ENCODE data around the gene PLCG1.
A peak's percentile ranks its signal among the peaks of the same experiment; 100 is the strongest.

Gene PLCG1

DNA sequence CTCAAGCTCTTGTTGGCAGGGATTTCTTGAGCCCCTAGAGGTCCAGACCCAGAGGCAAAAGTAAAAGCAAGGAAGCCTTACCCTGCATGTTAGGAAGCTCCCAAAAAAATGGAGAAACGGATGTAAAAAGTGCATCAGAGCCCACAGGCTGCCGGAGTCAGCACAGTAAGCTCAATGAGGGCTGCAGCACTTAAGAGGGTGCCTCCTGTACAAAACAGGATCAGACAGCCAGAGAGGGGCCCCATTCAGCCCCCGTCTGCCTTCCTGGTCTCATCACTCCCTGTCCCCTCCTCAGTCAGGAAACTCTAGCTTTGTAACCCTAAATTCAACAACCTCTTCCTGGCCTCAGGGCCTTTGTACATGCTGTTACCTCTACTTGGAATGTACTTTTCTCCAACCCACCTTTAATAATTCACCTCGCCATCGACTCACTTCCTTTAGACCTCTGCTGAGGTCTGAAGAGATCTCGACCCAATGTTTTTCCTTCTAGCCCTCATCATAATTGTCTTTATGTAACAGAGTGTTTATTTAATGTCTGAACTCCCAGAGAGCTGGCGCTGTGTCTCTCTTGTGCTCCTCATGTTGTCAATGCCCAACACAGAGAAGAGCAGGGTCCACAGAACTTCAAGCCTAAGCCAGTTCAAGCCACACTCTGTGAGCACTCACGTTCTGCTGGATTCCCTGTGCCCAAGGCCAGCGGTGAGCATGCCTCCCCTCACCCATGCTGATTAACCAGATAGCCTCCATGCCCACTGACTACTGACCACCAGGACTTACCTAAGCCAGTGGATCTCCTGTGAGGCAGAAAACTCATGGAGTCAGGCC lies 2.8 kb upstream of the PLCG1 start:
- H3K27me3 ChIP-seq (ENCODE audit: control insufficient read depth, low read length) = no peaks in the 10 kb centered on the region
- TF ChIP-seq, protein P1, sequence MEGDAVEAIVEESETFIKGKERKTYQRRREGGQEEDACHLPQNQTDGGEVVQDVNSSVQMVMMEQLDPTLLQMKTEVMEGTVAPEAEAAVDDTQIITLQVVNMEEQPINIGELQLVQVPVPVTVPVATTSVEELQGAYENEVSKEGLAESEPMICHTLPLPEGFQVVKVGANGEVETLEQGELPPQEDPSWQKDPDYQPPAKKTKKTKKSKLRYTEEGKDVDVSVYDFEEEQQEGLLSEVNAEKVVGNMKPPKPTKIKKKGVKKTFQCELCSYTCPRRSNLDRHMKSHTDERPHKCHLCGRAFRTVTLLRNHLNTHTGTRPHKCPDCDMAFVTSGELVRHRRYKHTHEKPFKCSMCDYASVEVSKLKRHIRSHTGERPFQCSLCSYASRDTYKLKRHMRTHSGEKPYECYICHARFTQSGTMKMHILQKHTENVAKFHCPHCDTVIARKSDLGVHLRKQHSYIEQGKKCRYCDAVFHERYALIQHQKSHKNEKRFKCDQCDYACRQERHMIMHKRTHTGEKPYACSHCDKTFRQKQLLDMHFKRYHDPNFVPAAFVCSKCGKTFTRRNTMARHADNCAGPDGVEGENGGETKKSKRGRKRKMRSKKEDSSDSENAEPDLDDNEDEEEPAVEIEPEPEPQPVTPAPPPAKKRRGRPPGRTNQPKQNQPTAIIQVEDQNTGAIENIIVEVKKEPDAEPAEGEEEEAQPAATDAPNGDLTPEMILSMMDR (IDR thresholded peaks at IDR 0.05; ENCODE audit: low read depth, low read length, poor library complexity, severe bottlenecking) = no peak
- no peak overlapping the region for H3K4me2 ChIP-seq (ENCODE audit: low read length)
- peaks cover 25% of the 10 kb centered on the region for H3F3A ChIP-seq (ENCODE audit: control insufficient read depth, insufficient read depth)
- H3K36me3 ChIP-seq (ENCODE audit: control insufficient read depth, low read length) = peaks cover 13% of the 10 kb centered on the region
- H4K20me1 ChIP-seq (ENCODE audit: control insufficient read depth, insufficient read depth, low read depth, low read length) = 0 out of 2 replicates have a peak, but pooled peaks cover 4% of the 10 kb centered on the region
- no peaks in the 10 kb centered on the region for H3K9me2 ChIP-seq (replicated peaks; ENCODE audit: control insufficient read depth, low read length)
- no peak overlapping the region for H3K4me3 ChIP-seq (ENCODE audit: low read length)
- H3K9me3 ChIP-seq (ENCODE audit: control insufficient read depth, insufficient read depth, low read length) = no peaks in the 10 kb centered on the region
- H3K79me2 ChIP-seq (ENCODE audit: control insufficient read depth, low read length) = peaks cover 22% of the 10 kb centered on the region
- H3K4me1 ChIP-seq (ENCODE audit: control insufficient read depth, low read length) = peaks cover 31% of the 10 kb centered on the region
- no peak overlapping the region for H3K27ac ChIP-seq (ENCODE audit: low read depth, low read length)

DNA sequence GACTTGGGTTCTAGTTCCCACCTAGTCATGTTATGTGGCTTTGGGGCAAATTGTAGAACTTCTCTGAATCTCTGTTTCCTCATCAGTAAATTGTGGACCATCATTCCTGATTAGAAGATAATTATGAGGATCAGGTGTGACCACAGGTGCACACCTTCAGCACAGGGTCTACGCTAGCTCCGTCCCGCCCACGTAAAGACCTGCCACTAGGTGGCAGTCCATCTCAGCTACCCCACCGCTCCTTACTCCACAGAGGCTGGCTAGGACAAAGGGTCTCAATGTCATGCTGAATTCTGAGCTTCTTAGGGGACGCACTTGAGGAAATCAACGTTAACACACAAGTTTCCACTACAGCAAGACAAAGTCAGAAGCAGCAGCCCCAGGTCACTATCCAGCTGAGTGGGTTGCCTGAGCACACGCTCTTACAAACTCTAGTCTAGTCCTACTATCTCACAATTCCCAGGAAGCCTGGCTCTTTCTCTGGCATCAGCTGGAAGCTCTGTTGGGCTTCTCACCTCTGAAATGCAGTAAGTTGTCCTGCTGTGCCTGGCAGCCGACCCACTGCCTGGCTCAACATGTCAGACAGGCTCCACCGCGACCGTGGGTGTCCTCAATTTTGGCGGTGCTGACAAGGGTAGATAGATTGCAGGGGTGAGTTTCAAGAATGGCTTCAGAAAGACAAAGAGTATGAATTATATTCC lies 2.0 kb upstream of the PLCG1 start:
- Histone ChIP-seq H3K27me3 (ENCODE audit: control insufficient read depth, low read length) (no peaks in the 10 kb centered on the region), H3K4me3 (ENCODE audit: low read length) (no peak overlapping the region), H3K9me3 (ENCODE audit: control insufficient read depth, insufficient read depth, low read length) (no peaks in the 10 kb centered on the region), H3K9me2 (replicated peaks; ENCODE audit: control insufficient read depth, low read length) (no peaks in the 10 kb centered on the region), H3F3A (ENCODE audit: control insufficient read depth, insufficient read depth) (peaks cover 21% of the 10 kb centered on the region), H3K79me2 (ENCODE audit: control insufficient read depth, low read length) (peaks cover 29% of the 10 kb centered on the region), H3K4me2 (ENCODE audit: low read length) (no peak overlapping the region), H3K27ac (ENCODE audit: low read depth, low read length) (no peak overlapping the region), H3K36me3 (ENCODE audit: control insufficient read depth, low read length) (peaks cover 18% of the 10 kb centered on the region), H4K20me1 (ENCODE audit: control insufficient read depth, insufficient read depth, low read depth, low read length) (peaks cover 4% of the 10 kb centered on the region; the same call in 1 of the 2 replicates), H3K4me1 (ENCODE audit: control insufficient read depth, low read length) (peaks cover 38% of the 10 kb centered on the region)
- TF ChIP-seq EZH2phosphoT487 (IDR thresholded peaks at IDR 0.05; ENCODE audit: borderline replicate concordance, low read length) = no peak
- TF ChIP-seq, protein P1 (IDR thresholded peaks at IDR 0.05; ENCODE audit: low read depth, low read length, poor library complexity, severe bottlenecking) = peak; percentile 99

DNA sequence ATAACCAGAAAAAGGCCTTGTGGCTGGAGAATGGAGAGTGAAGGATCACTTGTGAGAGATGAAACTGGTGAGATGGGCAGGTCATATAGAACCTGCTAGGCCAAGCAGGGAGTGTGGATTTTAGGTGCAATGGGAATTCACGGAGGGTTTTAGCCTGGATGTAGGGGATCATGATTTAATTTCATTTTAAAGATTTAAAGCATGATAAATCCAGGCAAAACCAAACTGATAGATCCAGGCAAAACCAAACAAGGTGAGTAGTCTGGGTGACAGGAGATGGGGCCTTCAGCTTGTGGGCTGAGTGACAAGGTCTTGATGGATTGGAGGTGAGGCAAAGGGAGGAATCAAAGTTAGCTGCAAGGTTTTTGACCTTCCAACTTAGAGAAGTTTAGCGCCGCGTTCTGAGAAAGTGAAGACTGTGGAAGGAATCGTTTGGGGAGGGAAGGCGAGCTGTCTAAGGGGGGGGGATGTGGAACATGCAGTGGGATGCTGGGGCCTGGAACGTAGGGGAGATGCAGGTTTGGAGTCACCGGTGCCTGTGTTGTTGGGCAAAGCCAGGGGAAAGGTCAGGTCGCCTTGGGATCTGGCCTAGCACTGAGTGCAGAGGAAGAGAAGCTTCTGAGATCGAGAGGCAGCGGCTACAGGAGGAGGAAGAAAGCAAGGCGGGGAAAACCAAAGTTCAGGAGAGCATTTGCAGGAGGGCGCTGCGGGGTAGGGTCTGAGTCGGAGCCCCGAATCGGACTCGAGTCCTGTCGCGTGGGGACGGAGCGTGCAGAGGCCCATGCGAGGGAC lies 1.3 kb upstream of the PLCG1 start:
- H3K36me3 ChIP-seq (ENCODE audit: control insufficient read depth, low read length) = peaks cover 24% of the 10 kb centered on the region
- TF ChIP-seq EZH2phosphoT487 (IDR thresholded peaks at IDR 0.05; ENCODE audit: borderline replicate concordance, low read length) = no peak
- TF ChIP-seq, protein P1 (IDR thresholded peaks at IDR 0.05; ENCODE audit: low read depth, low read length, poor library complexity, severe bottlenecking) = no peak
- H3K27me3 ChIP-seq (ENCODE audit: control insufficient read depth, low read length) = no peaks in the 10 kb centered on the region
- no peak overlapping the region for H3K27ac ChIP-seq (ENCODE audit: low read depth, low read length)
- peaks cover 18% of the 10 kb centered on the region for H3F3A ChIP-seq (ENCODE audit: control insufficient read depth, insufficient read depth)
- peaks cover 37% of the 10 kb centered on the region for H3K79me2 ChIP-seq (ENCODE audit: control insufficient read depth, low read length)
- no peaks in the 10 kb centered on the region for H3K9me3 ChIP-seq (ENCODE audit: control insufficient read depth, insufficient read depth, low read length)
- peaks cover 45% of the 10 kb centered on the region for H3K4me1 ChIP-seq (ENCODE audit: control insufficient read depth, low read length)
- H4K20me1 ChIP-seq (ENCODE audit: control insufficient read depth, insufficient read depth, low read depth, low read length) = peaks cover 4% of the 10 kb centered on the region; the same call in 1 of the 2 replicates
- H3K4me3 ChIP-seq (ENCODE audit: low read length) = peak overlapping the region; percentile 93
- peak overlapping the region; percentile 86 for H3K4me2 ChIP-seq (ENCODE audit: low read length)
- H3K9me2 ChIP-seq (replicated peaks; ENCODE audit: control insufficient read depth, low read length) = no peaks in the 10 kb centered on the region

Measured in DOHH2 (cell line).